CD4-positive, CD25-positive, alpha-beta regulatory T cell (primary cell): ENCODE data around the gene AP5B1. TPM values are rescaled to one million over a fixed set of nuclear protein-coding genes. Genes with fewer than 3 reads are reported as not detected.
"Not testable (repeated sequence)": the region's sequence is repeated elsewhere in the genome, so short reads cannot be mapped to it uniquely, and the experiment has no call there.

ENCODE experiments used
- ATAC-seq, 2 donors: fragments of 150-1000 bp; cut with Tn5 transposase; one replicate each; pipeline ENCODE4 v1.10.0; 2021; ENCODE audit warnings: low read depth in 2 of 2, moderate number of reproducible peaks in 2 of 2, moderate library complexity in 1 of 2
- DNase-seq, 3 donors: peaks; one replicate each; pipeline versions ENCODE4 v3.0.0 to v3.0.0-alpha.2; 2012 to 2022; ENCODE audit warnings: mixed read lengths in 1 of 3
- H3K27ac ChIP-seq: one replicate; pipeline ENCODE4 v1.7.0; 2013; ENCODE audit warnings: mild to moderate bottlenecking, low read length; ENCODE audit not compliant: insufficient read depth, poor library complexity, severe bottlenecking
- H3K27me3 ChIP-seq: one replicate; pipeline ENCODE4 v1.7.0; 2013; ENCODE audit warnings: low read length; ENCODE audit not compliant: control insufficient read depth, insufficient read depth
- H3K36me3 ChIP-seq: one replicate; pipeline ENCODE4 v1.7.0; 2013; ENCODE audit warnings: mild to moderate bottlenecking, low read length, moderate library complexity; ENCODE audit not compliant: control insufficient read depth, insufficient read depth
- H3K4me1 ChIP-seq: 2 replicates; pipeline ENCODE4 v1.7.0; 2013; ENCODE audit warnings: mild to moderate bottlenecking, low read length; ENCODE audit not compliant: insufficient read depth, control insufficient read depth, poor library complexity, severe bottlenecking
- H3K4me3 ChIP-seq: one replicate; pipeline ENCODE4 v1.7.0; 2013; ENCODE audit warnings: low read depth, mild to moderate bottlenecking, low read length, moderate library complexity
- H3K9me3 ChIP-seq, 2 experiments: 1 replicate in 1 of 2; 2 replicates in 1 of 2; pipeline ENCODE4 v1.7.0; 2013; ENCODE audit warnings: low read length in 2 of 2, mild to moderate bottlenecking in 1 of 2, moderate library complexity in 1 of 2; ENCODE audit not compliant: control insufficient read depth in 2 of 2
- H3K27ac Mint-ChIP-seq, 3 donors: one replicate each; pipeline ENCODE4 v1.8.0; 2020 to 2022; ENCODE audit warnings: mild to moderate bottlenecking in 3 of 3, mixed read lengths in 3 of 3, moderate library complexity in 2 of 3
- H3K27me3 Mint-ChIP-seq: one replicate; pipeline ENCODE4 v1.8.0; 2022; ENCODE audit warnings: mild to moderate bottlenecking, mixed read lengths
- H3K36me3 Mint-ChIP-seq: one replicate; pipeline ENCODE4 v1.8.0; 2020; ENCODE audit warnings: mixed read lengths
- H3K4me1 Mint-ChIP-seq, 4 donors: one replicate each; pipeline ENCODE4 v1.8.0; 2020 to 2022; ENCODE audit warnings: mixed read lengths in 4 of 4, mild to moderate bottlenecking in 1 of 4
- H3K4me3 Mint-ChIP-seq, 4 donors: one replicate each; pipeline ENCODE4 v1.8.0; 2020 to 2022; ENCODE audit warnings: mild to moderate bottlenecking in 4 of 4, mixed read lengths in 4 of 4, moderate library complexity in 3 of 4
- H3K9me3 Mint-ChIP-seq, 7 donors: one replicate each; pipeline ENCODE4 v1.8.0; 2020 to 2022; ENCODE audit warnings: mixed read lengths in 7 of 7, mild to moderate bottlenecking in 3 of 7, moderate library complexity in 2 of 7
- polyA plus RNA-seq, 4 donors: library from polyadenylated mRNA; unstranded; fragments of 300-500 nt; fragmentation: Illumina TruSeq; gene quantifications; one replicate each; pipeline ENCODE4 v1.2.3, GENCODE V29; 2021
- total RNA-seq: library from RNA; stranded (reverse); gene quantifications from one replicate; pipeline ENCODE4 v1.2.3, GENCODE V29; 2022

AP5B1 gene
- total and polyA plus RNA-seq, 5 donors from 2014 or later: 7.6 to 16.8 (median 10.0) TPM

GRCh38 chr11:65762169-65762568 lies 18.6 kb downstream of the AP5B1 start:
- H3K4me1 Mint-ChIP-seq, H3K36me3 Mint-ChIP-seq, H3K4me3 ChIP-seq, H3K27ac ChIP-seq, H3K9me3 ChIP-seq, H3K27ac Mint-ChIP-seq, DNase-seq, H3K4me1 ChIP-seq, H3K36me3 ChIP-seq, ATAC-seq, H3K4me3 Mint-ChIP-seq, H3K9me3 Mint-ChIP-seq: not testable (repeated sequence)
- peaks cover 16% of the 10 kb centered on the region for H3K27me3 ChIP-seq
- peaks cover 32% of the 10 kb centered on the region for H3K27me3 Mint-ChIP-seq

GRCh38 chr11:65745049-65745448 lies 35.7 kb downstream of the AP5B1 start:
- H3K4me1 Mint-ChIP-seq: no peaks in the 10 kb centered on the region
- H3K9me3 ChIP-seq: no peaks in the 10 kb centered on the region
- H3K27ac Mint-ChIP-seq: no peak overlapping the region
- H3K27ac ChIP-seq: no peak overlapping the region
- DNase-seq (no peak), ATAC-seq (no peak)
- peaks cover 39% of the 10 kb centered on the region for H3K27me3 Mint-ChIP-seq
- H3K4me3 ChIP-seq: no peak overlapping the region
- H3K4me3 Mint-ChIP-seq: no peak overlapping the region
- H3K4me1 ChIP-seq: no peaks in the 10 kb centered on the region
- H3K27me3 ChIP-seq: peaks cover 23% of the 10 kb centered on the region
- H3K36me3 Mint-ChIP-seq: no peaks in the 10 kb centered on the region
- H3K36me3 ChIP-seq: no peaks in the 10 kb centered on the region
- no peaks in the 10 kb centered on the region for H3K9me3 Mint-ChIP-seq

DNA sequence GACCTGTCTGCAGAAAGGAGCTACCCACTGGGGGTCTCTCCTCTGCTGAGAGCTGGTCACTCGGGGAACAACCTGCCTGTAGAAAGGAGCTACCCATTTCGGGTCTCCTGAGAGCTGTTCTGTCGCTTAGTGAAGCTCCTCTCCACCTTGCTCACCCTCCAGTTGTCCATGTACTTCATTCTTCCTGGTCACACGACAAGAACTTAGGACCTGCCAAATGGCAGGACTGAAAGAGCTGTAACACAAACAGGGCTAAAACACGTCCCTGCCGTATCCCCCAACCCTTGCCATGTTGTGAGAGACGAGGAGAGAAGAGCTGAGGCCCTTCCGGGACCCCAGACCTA lies 36.1 kb downstream of the AP5B1 start:
- ATAC-seq: no peak
- H3K27ac Mint-ChIP-seq: no peak overlapping the region
- H3K9me3 ChIP-seq: no peaks in the 10 kb centered on the region
- H3K27ac ChIP-seq: no peak overlapping the region
- no peaks in the 10 kb centered on the region for H3K9me3 Mint-ChIP-seq
- no peak overlapping the region for H3K4me3 ChIP-seq
- no peaks in the 10 kb centered on the region for H3K4me1 ChIP-seq
- H3K27me3 ChIP-seq: peaks cover 22% of the 10 kb centered on the region
- H3K4me3 Mint-ChIP-seq: no peak overlapping the region
- DNase-seq: no peak
- no peaks in the 10 kb centered on the region for H3K36me3 ChIP-seq
- no peaks in the 10 kb centered on the region for H3K36me3 Mint-ChIP-seq
- H3K4me1 Mint-ChIP-seq: no peaks in the 10 kb centered on the region
- H3K27me3 Mint-ChIP-seq: peaks cover 35% of the 10 kb centered on the region

DNA sequence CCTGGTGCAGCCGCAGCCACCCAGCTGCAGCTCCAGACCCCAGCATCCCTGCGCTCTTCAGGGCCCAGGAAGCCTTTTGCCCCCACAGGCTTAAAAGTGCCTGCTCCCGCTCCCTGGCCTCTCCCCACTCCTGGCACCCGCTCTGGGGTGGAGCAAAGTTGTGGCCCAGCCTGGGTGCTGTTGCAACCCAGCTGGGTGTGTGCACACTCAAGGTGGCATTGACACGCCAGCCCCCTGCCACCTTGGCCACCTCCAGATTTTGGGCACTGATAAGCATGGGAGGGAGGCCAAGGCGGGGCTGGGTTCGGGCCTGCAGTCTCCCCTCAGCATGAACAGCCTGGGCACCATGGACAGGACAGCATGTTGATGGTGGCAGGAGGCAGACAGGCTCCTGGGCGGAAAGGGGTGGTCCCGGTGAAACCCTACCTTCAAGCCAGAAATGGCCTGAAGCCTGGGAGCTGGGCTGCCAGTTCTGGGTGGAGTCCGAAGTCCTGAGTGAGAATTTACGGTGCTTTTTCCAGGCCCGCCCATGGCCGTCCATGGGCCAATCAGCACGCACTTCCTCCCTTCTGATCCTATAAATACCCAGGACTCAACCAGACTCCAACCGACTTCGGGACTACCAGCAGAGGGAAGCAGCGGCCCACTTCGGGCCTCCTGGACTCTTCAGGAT lies 36.6 kb downstream of the AP5B1 start:
- DNase-seq: peak in 1 of 3 donors; percentile 20
- H3K36me3 Mint-ChIP-seq: no peaks in the 10 kb centered on the region
- peaks cover 30% of the 10 kb centered on the region for H3K27me3 Mint-ChIP-seq
- Histone ChIP-seq H3K9me3 (no peaks in the 10 kb centered on the region), H3K4me3 (no peak overlapping the region), H3K4me1 (no peaks in the 10 kb centered on the region), H3K27ac (no peak overlapping the region), H3K36me3 (no peaks in the 10 kb centered on the region), H3K27me3 (peaks cover 17% of the 10 kb centered on the region)
- no peaks in the 10 kb centered on the region for H3K4me1 Mint-ChIP-seq
- no peak for ATAC-seq
- no peaks in the 10 kb centered on the region for H3K9me3 Mint-ChIP-seq
- H3K4me3 Mint-ChIP-seq: no peak overlapping the region
- no peak overlapping the region for H3K27ac Mint-ChIP-seq

DNA sequence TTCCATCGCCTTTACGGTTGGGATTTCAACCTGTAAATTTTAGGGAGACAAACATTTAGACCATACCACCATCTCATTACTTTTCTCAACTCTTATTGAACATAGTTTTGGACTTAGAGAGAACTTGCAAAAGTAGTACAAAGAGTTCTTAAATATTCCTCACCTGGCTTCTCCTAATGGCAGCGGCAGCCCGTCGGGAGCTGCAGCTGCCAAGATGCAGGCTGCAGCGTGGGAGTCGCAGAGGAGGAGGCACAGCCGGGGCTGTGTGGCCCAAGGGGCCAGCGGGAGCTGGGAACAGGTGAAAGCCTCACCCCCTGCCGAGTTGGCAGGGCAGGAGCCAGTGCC lies 37.1 kb downstream of the AP5B1 start:
- no peaks in the 10 kb centered on the region for H3K4me1 ChIP-seq
- H3K27ac ChIP-seq: no peak overlapping the region
- Mint-ChIP-seq H3K4me3 (no peak overlapping the region), H3K27ac (no peak overlapping the region), H3K9me3 (no peaks in the 10 kb centered on the region), H3K27me3 (peaks cover 25% of the 10 kb centered on the region), H3K36me3 (no peaks in the 10 kb centered on the region), H3K4me1 (no peaks in the 10 kb centered on the region)
- DNase-seq (no peak), ATAC-seq (no peak)
- no peaks in the 10 kb centered on the region for H3K36me3 ChIP-seq
- no peak overlapping the region for H3K4me3 ChIP-seq
- peaks cover 16% of the 10 kb centered on the region for H3K27me3 ChIP-seq
- H3K9me3 ChIP-seq: no peaks in the 10 kb centered on the region

DNA sequence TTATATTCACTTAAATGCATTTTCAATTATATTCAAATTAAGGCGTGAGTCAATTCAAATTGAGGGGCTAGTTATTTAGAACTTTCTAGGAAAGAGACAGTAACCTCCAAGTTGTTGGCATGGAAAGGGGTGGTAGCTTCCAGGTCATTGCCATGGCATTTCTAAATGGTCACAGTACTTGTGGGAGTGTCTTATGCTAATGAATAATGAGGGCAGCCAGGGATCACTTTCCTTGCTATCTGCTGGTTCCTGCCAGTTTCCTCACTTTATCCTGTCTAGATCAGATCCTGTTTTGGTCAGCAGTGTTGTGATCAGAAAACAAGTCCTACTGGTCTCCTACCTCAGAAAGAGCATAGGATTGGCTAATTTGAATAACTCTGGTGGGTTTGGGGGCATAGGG lies 38.4 kb downstream of the AP5B1 start:
- Mint-ChIP-seq H3K36me3 (no peaks in the 10 kb centered on the region), H3K9me3 (peaks cover 0 to 2% (median 0%) of the 10 kb centered on the region in 7 donors), H3K27ac (no peak overlapping the region), H3K27me3 (peaks cover 24% of the 10 kb centered on the region), H3K4me1 (no peaks in the 10 kb centered on the region), H3K4me3 (no peak overlapping the region)
- Histone ChIP-seq H3K27ac (no peak overlapping the region), H3K4me3 (no peak overlapping the region), H3K36me3 (no peaks in the 10 kb centered on the region), H3K9me3 (no peaks in the 10 kb centered on the region), H3K4me1 (no peaks in the 10 kb centered on the region), H3K27me3 (peaks cover 5% of the 10 kb centered on the region)
- DNase-seq: no peak
- ATAC-seq: no peak

DNA sequence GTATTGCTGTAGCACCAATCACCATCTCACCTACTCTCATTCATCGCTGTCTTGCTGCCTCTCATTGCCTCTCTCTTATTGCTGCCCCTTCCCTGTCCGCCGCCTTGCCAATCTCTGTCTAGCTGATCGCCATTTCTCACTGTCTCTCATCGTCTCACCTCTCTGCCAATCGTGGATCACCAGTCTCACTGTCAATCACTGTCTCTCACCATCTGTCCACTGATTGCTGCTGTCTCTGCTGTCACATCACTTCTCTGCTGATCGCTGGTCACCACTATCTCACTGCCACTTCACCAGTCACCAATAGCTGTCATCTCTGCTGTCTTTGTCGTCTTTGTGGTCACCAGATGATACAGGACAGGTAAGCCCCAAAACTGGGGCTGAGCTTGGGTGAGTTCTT lies 39.6 kb downstream of the AP5B1 start:
- no peak for ATAC-seq
- Mint-ChIP-seq H3K27me3 (peaks cover 32% of the 10 kb centered on the region), H3K27ac (peak overlapping the region in 1 of 3 donors; percentile 11), H3K4me3 (peak overlapping the region in 1 of 4 donors; percentile 16), H3K36me3 (no peaks in the 10 kb centered on the region), H3K4me1 (no peaks in the 10 kb centered on the region), H3K9me3 (peaks cover 0 to 3% (median 0%) of the 10 kb centered on the region in 7 donors)
- no peak for DNase-seq
- Histone ChIP-seq H3K9me3 (no peaks in the 10 kb centered on the region), H3K27ac (no peak overlapping the region), H3K4me1 (no peaks in the 10 kb centered on the region), H3K36me3 (no peaks in the 10 kb centered on the region), H3K4me3 (no peak overlapping the region), H3K27me3 (peaks cover 7% of the 10 kb centered on the region)

GRCh38 chr11:65739022-65739421 lies 41.8 kb downstream of the AP5B1 start:
- Mint-ChIP-seq H3K4me1 (no peaks in the 10 kb centered on the region), H3K27ac (no peak overlapping the region), H3K36me3 (no peaks in the 10 kb centered on the region), H3K27me3 (peaks cover 35% of the 10 kb centered on the region), H3K9me3 (peaks cover 0 to 3% (median 0%) of the 10 kb centered on the region in 7 donors), H3K4me3 (no peak overlapping the region)
- Histone ChIP-seq H3K9me3 (no peaks in the 10 kb centered on the region), H3K4me3 (no peak overlapping the region), H3K27ac (no peak overlapping the region), H3K4me1 (no peaks in the 10 kb centered on the region), H3K36me3 (no peaks in the 10 kb centered on the region), H3K27me3 (peaks cover 7% of the 10 kb centered on the region)
- DNase-seq (no peak), ATAC-seq (no peak)
